ENCODE measurements around the gene PKNOX2.

Gene PKNOX2

DNA sequence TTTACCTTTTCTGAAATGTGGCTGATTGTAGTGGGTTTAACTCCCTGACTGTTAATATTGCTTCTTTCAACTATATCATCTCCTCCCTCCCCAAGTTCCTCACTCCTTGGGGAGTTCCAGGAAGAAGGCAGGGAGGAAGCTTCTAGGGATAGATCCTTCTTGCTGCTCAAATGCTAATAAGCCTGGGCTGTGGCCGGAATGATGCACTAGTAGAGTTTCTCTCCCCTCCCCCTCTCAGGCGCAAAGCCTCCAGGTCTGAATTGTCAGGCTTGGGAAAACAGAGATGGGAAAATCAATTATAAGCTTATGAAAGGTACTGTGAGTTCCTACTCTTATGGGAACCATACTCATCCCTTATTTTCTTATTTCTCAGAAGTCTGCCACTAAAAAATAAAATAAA lies 300.7 kb downstream of the PKNOX2 start:
- H3K4me3 ChIP-seq (replicated peaks; ENCODE audit: low read depth, low read length), result no peak overlapping the region

GRCh38 chr11:125465701-125466100 lies 301.1 kb downstream of the PKNOX2 start:
- no peak overlapping the region for H3K4me3 ChIP-seq (replicated peaks; ENCODE audit: low read depth, low read length)
- TF ChIP-seq CTCF (IDR thresholded peaks at IDR 0.05; ENCODE audit: low read depth, low read length, missing control alignments), result no peak

More for the DNA sequence above, 300.7 kb downstream of the PKNOX2 start:
- DNase-seq (ENCODE audit: extremely low read depth, low read depth), result no peak
- no peak for TF ChIP-seq CTCF (IDR thresholded peaks at IDR 0.05; ENCODE audit: low read depth, low read length, missing control alignments)

DNA sequence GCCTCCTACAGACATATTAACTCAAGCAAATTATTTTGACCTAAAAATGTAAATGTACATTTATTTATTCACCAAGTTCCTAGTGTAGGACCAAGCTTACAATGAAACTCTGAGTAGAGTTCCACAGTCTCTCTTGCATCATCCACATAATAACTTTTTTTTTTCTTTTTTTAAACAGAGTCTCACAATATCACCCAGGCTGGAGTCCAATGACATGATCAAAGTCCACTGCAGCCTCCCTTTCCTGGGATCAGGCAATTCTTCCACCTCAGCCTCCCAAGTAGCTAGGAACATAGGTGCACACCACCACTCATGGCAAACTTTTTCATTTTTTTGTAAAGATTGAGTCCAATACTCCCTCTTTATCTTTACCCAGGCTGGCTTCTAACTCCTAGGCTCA lies 303.5 kb downstream of the PKNOX2 start:
- no peak overlapping the region for H3K4me3 ChIP-seq (replicated peaks; ENCODE audit: low read depth, low read length)
- no peak for DNase-seq (ENCODE audit: extremely low read depth, low read depth)

More at GRCh38 chr11:125465701-125466100, 301.1 kb downstream of the PKNOX2 start:
- no peak for DNase-seq (ENCODE audit: extremely low read depth, low read depth)

DNA sequence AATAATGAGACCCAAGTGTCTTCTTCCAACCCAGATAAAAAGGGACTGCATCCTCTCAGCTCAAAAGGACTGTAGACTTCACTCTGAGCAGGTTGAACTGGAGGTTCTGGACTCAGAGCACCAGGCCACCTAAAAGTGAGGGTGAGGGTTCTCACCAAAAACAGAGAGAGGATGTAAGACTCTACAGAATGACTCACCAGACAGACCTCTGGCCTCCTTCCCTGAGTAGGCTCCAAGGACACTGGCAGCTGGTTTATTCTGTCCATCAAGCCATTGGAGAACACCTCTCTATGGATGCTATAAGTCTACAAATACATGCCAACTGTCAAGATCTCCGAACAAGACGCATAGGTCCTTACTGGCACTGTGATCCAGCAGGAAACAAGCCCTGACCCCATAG lies 304.3 kb downstream of the PKNOX2 start:
- no peak for DNase-seq (ENCODE audit: extremely low read depth, low read depth)
- TF ChIP-seq CTCF (IDR thresholded peaks at IDR 0.05; ENCODE audit: low read depth, low read length, missing control alignments), result no peak
- H3K4me3 ChIP-seq (replicated peaks; ENCODE audit: low read depth, low read length), result no peak overlapping the region

More for the DNA sequence above, 303.5 kb downstream of the PKNOX2 start:
- TF ChIP-seq CTCF (IDR thresholded peaks at IDR 0.05; ENCODE audit: low read depth, low read length, missing control alignments), result no peak

DNA sequence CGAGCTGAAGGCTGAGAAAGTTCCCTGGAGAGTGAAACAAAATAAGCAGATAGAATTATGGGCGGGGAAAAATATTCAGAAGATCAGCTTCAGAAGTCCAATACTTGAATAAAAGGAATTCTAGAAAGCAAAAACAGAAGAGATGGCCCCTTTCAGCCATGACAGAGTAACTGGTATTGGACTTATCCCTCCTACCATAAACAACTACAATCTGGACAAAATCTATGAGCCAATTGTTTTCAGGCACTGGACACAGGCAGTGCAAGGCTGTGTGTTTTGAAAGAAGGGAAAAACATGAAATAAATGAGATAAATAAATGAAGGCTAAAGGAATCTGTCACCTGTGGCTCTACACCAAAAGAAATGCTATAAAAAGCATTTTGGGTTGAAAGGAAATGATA lies 305.8 kb downstream of the PKNOX2 start:
- TF ChIP-seq CTCF (IDR thresholded peaks at IDR 0.05; ENCODE audit: low read depth, low read length, missing control alignments), result no peak
- no peak overlapping the region for H3K4me3 ChIP-seq (replicated peaks; ENCODE audit: low read depth, low read length)
- DNase-seq (ENCODE audit: extremely low read depth, low read depth), result no peak

DNA sequence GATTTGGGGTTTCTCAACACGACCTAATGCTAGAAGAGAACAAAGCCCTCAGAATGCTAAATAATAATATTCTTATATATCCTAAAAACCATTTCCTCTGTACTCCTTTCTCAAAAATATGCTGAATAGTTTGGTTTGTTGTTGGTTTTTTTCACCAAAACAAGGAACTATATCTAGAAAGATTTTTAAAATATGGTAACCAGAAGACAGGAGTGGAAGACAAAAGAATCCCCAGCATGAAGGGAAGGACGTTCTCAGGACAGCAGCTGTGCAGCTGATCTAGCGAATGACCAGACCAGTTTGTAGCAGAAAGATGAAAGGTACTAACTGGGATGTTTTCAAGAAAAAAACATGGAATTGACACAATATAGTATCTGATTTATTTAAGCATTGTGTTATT lies 312.2 kb downstream of the PKNOX2 start:
- no peak for TF ChIP-seq CTCF (IDR thresholded peaks at IDR 0.05; ENCODE audit: low read depth, low read length, missing control alignments)
- DNase-seq (ENCODE audit: extremely low read depth, low read depth), result no peak
- no peak overlapping the region for H3K4me3 ChIP-seq (replicated peaks; ENCODE audit: low read depth, low read length)

- TF ChIP-seq CTCF (IDR thresholded peaks at IDR 0.05; ENCODE audit: low read depth, low read length, missing control alignments), result no peak
- H3K4me3 ChIP-seq (replicated peaks; ENCODE audit: low read depth, low read length), result no peak overlapping the region
- DNase-seq (ENCODE audit: extremely low read depth, low read depth), result no peak
Observed at GRCh38 chr11:125479137-125479536, 314.6 kb downstream of the PKNOX2 start.

Data from HFF-Myc (cell line).